ENCODE data around the gene FCRL5.

FCRL5 gene

GRCh38 chr1:157551694-157552693 is at the start of gene FCRL5:
FCRL5 (minus strand) TSS chr1:157552515; CDS start chr1:157552362, 153 bp downstream.
- no peak for DNase-seq (ENCODE audit: low read depth, low spot score)
- Histone ChIP-seq H3K36me3 (ENCODE audit: insufficient read depth, low read length) (no peaks in the 10 kb centered on the region), H3K9me3 (ENCODE audit: low read depth, low read length) (no peaks in the 10 kb centered on the region), H3K27ac (no peak within 1 kb of the TSS), H3K4me3 (no peak within 1 kb of the TSS), H3K9ac (ENCODE audit: insufficient read length) (no peak within 1 kb of the TSS)
- TF ChIP-seq FOXP2 (optimal IDR thresholded peaks at IDR 0.05; ENCODE audit: control extremely low read depth, extremely low read length, insufficient read depth), result no peak
- no peak for TF ChIP-seq EZH2 (IDR thresholded peaks at IDR 0.05)
- no peak for TF ChIP-seq POLR2AphosphoS5 (IDR thresholded peaks at IDR 0.05; ENCODE audit: borderline replicate concordance, low read depth, low read length)

- no peaks in the 10 kb centered on the region for H3K9me3 ChIP-seq (ENCODE audit: low read depth, low read length)
- no peaks in the 10 kb centered on the region for H3K36me3 ChIP-seq (ENCODE audit: insufficient read depth, low read length)
- TF ChIP-seq EZH2 (IDR thresholded peaks at IDR 0.05) (no peak), POLR2AphosphoS5 (IDR thresholded peaks at IDR 0.05; ENCODE audit: borderline replicate concordance, low read depth, low read length) (no peak), FOXP2 (optimal IDR thresholded peaks at IDR 0.05; ENCODE audit: control extremely low read depth, extremely low read length, insufficient read depth) (no peak)
- DNase-seq (ENCODE audit: low read depth, low spot score), result no peak
- H3K27ac ChIP-seq, result no peak overlapping the region
- no peak overlapping the region for H3K4me3 ChIP-seq
- no peak overlapping the region for H3K9ac ChIP-seq (ENCODE audit: insufficient read length)
These were observed 47.9 kb upstream of the FCRL5 start for GRCh38 chr1:157600236-157600635.

DNA sequence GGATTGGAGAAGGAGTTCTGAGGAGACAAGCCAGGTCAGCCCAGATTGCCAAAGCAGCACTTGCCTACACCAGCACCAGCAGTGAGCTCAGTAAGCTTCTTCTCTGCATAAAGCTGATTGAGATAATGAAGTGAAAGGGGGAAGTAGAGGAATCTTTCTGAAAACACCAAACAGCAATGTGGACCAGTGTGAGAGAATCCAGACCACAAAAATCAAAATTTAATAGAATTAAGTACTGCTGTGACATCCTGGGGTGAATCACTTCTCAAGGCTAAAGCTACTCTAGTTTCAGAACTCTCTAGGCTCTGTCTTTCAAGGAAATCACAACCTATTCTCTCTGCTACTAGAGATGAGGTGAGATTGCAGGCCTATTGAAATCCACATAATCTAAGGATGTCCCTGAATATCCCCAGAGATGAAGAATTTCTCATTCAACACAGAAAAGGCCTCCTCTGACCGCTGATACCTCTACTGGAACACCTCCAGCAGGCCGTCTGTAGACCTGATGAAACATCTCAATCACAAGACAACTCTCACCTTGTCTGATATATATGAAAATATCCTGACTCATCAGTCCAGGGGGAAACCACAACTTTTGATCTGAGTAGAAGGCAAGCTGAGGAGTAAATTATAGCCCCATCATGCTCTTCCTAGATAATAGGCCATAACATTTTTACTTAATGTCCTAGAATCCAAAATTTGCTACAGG is 45.8 kb upstream of the FCRL5 start, which contains the start of gene FCRL4:
TSS of gene FCRL4 (minus strand) at position 127 of the 709 bp plus-strand sequence. CDS start 141 bp downstream, outside the sequence.
- no peak for DNase-seq (ENCODE audit: low read depth, low spot score)
- H3K9ac ChIP-seq (ENCODE audit: insufficient read length), result no peak within 1 kb of the TSS
- no peaks in the 10 kb centered on the region for H3K36me3 ChIP-seq (ENCODE audit: insufficient read depth, low read length)
- H3K9me3 ChIP-seq (ENCODE audit: low read depth, low read length), result no peaks in the 10 kb centered on the region
- H3K27ac ChIP-seq, result no peak within 1 kb of the TSS
- no peak for TF ChIP-seq FOXP2 (optimal IDR thresholded peaks at IDR 0.05; ENCODE audit: control extremely low read depth, extremely low read length, insufficient read depth)
- TF ChIP-seq POLR2AphosphoS5 (IDR thresholded peaks at IDR 0.05; ENCODE audit: borderline replicate concordance, low read depth, low read length), result no peak
- no peak for TF ChIP-seq EZH2 (IDR thresholded peaks at IDR 0.05)
- H3K4me3 ChIP-seq, result no peak within 1 kb of the TSS

- TF ChIP-seq FOXP2 (optimal IDR thresholded peaks at IDR 0.05; ENCODE audit: control extremely low read depth, extremely low read length, insufficient read depth), result no peak
- DNase-seq (ENCODE audit: low read depth, low spot score), result no peak
- no peak overlapping the region for H3K9ac ChIP-seq (ENCODE audit: insufficient read length)
- H3K36me3 ChIP-seq (ENCODE audit: insufficient read depth, low read length), result no peaks in the 10 kb centered on the region
- no peak overlapping the region for H3K27ac ChIP-seq
- no peaks in the 10 kb centered on the region for H3K9me3 ChIP-seq (ENCODE audit: low read depth, low read length)
- no peak overlapping the region for H3K4me3 ChIP-seq
These were observed 44.1 kb upstream of the FCRL5 start for GRCh38 chr1:157596384-157596783.

- H3K4me3 ChIP-seq, result no peak overlapping the region
- no peak overlapping the region for H3K9ac ChIP-seq (ENCODE audit: insufficient read length)
- no peak overlapping the region for H3K27ac ChIP-seq
- H3K9me3 ChIP-seq (ENCODE audit: low read depth, low read length), result no peaks in the 10 kb centered on the region
- TF ChIP-seq FOXP2 (optimal IDR thresholded peaks at IDR 0.05; ENCODE audit: control extremely low read depth, extremely low read length, insufficient read depth) (no peak), POLR2AphosphoS5 (IDR thresholded peaks at IDR 0.05; ENCODE audit: borderline replicate concordance, low read depth, low read length) (no peak), EZH2 (IDR thresholded peaks at IDR 0.05) (no peak)
- no peak for DNase-seq (ENCODE audit: low read depth, low spot score)
- H3K36me3 ChIP-seq (ENCODE audit: insufficient read depth, low read length), result no peaks in the 10 kb centered on the region
These were observed 43.0 kb upstream of the FCRL5 start for GRCh38 chr1:157595356-157595755.

DNA sequence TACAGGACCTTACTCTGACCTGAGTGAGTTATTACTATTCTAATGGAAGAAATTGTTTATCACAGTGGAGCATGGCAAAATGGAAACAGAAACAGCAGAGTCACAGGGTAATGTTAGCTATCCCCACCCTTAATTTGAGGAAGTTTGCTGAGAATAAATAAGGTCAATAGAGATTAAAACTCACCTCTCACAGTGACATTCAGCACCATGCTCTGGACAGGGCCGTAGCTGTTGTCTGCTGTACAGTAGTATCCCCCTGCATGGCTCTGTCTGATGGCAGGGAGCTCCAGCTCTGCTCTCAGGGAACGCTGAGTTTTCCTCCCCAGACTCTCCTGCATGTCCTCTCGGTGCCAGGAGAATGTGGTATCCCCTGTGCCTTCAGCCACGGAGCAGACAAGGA is 33.7 kb upstream of the FCRL5 start:
- Histone ChIP-seq H3K36me3 (ENCODE audit: insufficient read depth, low read length) (no peaks in the 10 kb centered on the region), H3K9me3 (ENCODE audit: low read depth, low read length) (no peaks in the 10 kb centered on the region), H3K27ac (no peak overlapping the region), H3K9ac (ENCODE audit: insufficient read length) (no peak overlapping the region), H3K4me3 (no peak overlapping the region)
- no peak for DNase-seq (ENCODE audit: low read depth, low spot score)
- TF ChIP-seq EZH2 (IDR thresholded peaks at IDR 0.05), result no peak
- TF ChIP-seq POLR2AphosphoS5 (IDR thresholded peaks at IDR 0.05; ENCODE audit: borderline replicate concordance, low read depth, low read length), result no peak
- no peak for TF ChIP-seq FOXP2 (optimal IDR thresholded peaks at IDR 0.05; ENCODE audit: control extremely low read depth, extremely low read length, insufficient read depth)

DNA sequence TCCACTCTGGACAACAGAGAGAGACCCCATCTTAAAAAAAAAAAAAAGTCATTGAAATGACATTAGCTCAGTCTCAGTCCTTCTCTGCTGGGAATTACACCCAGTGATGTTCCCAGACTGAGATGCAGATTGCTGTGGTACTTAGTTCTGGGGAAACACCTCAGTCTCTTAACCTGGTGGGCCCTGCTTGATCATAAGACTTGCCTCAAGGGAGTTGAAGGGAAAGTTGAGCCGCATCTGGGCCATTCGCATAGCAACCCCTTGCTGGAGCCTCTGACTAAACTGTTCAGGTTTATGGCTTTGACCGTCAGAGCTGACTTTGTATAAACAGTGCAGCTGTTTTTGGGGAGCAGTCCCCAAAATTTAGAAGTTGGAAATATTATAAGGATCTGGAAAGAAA is 32.2 kb upstream of the FCRL5 start:
- no peaks in the 10 kb centered on the region for H3K9me3 ChIP-seq (ENCODE audit: low read depth, low read length)
- H3K9ac ChIP-seq (ENCODE audit: insufficient read length), result no peak overlapping the region
- H3K36me3 ChIP-seq (ENCODE audit: insufficient read depth, low read length), result no peaks in the 10 kb centered on the region
- TF ChIP-seq EZH2 (IDR thresholded peaks at IDR 0.05) (no peak), FOXP2 (optimal IDR thresholded peaks at IDR 0.05; ENCODE audit: control extremely low read depth, extremely low read length, insufficient read depth) (no peak), POLR2AphosphoS5 (IDR thresholded peaks at IDR 0.05; ENCODE audit: borderline replicate concordance, low read depth, low read length) (no peak)
- no peak overlapping the region for H3K4me3 ChIP-seq
- no peak for DNase-seq (ENCODE audit: low read depth, low spot score)
- no peak overlapping the region for H3K27ac ChIP-seq

DNA sequence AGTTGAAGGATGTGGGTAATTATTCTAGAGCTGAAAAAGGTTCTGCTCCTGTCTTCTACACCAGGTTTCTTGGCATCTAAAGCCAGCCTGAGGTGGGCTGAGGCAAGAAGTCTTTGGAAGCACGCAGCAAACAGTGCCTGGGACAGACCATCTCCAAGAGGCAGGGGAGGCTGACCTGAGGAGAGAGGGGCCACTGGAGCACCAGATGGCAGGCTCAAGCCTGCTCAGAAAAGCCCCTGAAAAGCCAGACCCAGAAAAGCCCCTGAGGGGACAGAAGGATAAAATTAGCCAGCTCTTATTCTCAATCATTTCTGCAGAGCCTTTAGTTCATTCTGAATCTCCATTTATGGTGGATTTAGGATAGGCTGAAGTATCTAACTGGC is 28.5 kb upstream of the FCRL5 start:
- Histone ChIP-seq H3K4me3 (no peak overlapping the region), H3K36me3 (ENCODE audit: insufficient read depth, low read length) (no peaks in the 10 kb centered on the region), H3K27ac (no peak overlapping the region), H3K9me3 (ENCODE audit: low read depth, low read length) (no peaks in the 10 kb centered on the region), H3K9ac (ENCODE audit: insufficient read length) (no peak overlapping the region)
- DNase-seq (ENCODE audit: low read depth, low spot score), result no peak
- TF ChIP-seq POLR2AphosphoS5 (IDR thresholded peaks at IDR 0.05; ENCODE audit: borderline replicate concordance, low read depth, low read length) (no peak), EZH2 (IDR thresholded peaks at IDR 0.05) (no peak), FOXP2 (optimal IDR thresholded peaks at IDR 0.05; ENCODE audit: control extremely low read depth, extremely low read length, insufficient read depth) (no peak)

Data from SK-N-MC (cell line).